Body of pancreas (tissue), 4 donors: ENCODE data around the gene RAMP3.

ENCODE experiments used
- CTCF ChIP-seq, 7 experiments: fragments of 450-650 bp in 4 of 7; fragments of 200-600 bp in 3 of 7; sonication (generic) in 3 of 7; IDR thresholded peaks; one replicate each; pipeline ENCODE4 v1.5.1; 2016 to 2019; ENCODE audit warnings: antibody characterized with exemption in 7 of 7
- POLR2A ChIP-seq, 3 donors: fragments of 450-650 bp; IDR thresholded peaks; one replicate each; pipeline ENCODE4 v1.6.1; 2016; ENCODE audit warnings: antibody characterized with exemption in 3 of 3, mild to moderate bottlenecking in 2 of 3

DNA sequence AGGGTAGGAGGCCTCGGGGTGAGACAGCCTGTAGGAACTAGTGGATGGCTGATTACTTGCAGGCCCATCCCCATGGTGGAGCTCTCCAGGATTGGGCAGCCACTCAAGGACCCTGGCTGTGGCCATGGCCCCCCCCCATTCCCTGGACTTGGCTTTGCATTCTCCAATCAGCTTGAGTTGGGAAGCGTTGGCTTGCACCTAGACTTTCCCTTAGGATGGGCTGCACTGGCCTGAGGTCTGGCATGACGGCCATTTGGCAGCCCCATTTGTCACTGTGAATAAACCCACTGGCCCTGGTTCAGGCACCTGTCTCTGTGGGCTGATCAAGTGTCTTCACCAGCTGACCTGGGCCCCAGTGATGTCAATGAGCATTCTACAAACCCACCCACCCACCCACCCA lies 41.4 kb downstream of the RAMP3 start:
- TF ChIP-seq CTCF (IDR thresholded peaks at IDR 0.05) (no peak), POLR2A (IDR thresholded peaks at IDR 0.05) (no peak)
